Neural cell (in vitro differentiated cells): ENCODE results near the gene BRICD5.

Experiments used
- POLR2AphosphoS5 ChIP-seq: IDR thresholded peaks from 2 replicates; pipeline ENCODE4 v1.6.1; 2012
- TF ChIP-seq, protein P1 (sequence below): fragments of 450-650 bp; IDR thresholded peaks from 2 replicates; pipeline ENCODE4 v1.5.1; 2014; ENCODE audit warnings: antibody characterized with exemption, mild to moderate bottlenecking, moderate library complexity; ENCODE audit not compliant: poor library complexity, severe bottlenecking

GRCh38 chr16:2228161-2228824 is 17.6 kb upstream of the BRICD5 start:
- TF ChIP-seq, protein P1, sequence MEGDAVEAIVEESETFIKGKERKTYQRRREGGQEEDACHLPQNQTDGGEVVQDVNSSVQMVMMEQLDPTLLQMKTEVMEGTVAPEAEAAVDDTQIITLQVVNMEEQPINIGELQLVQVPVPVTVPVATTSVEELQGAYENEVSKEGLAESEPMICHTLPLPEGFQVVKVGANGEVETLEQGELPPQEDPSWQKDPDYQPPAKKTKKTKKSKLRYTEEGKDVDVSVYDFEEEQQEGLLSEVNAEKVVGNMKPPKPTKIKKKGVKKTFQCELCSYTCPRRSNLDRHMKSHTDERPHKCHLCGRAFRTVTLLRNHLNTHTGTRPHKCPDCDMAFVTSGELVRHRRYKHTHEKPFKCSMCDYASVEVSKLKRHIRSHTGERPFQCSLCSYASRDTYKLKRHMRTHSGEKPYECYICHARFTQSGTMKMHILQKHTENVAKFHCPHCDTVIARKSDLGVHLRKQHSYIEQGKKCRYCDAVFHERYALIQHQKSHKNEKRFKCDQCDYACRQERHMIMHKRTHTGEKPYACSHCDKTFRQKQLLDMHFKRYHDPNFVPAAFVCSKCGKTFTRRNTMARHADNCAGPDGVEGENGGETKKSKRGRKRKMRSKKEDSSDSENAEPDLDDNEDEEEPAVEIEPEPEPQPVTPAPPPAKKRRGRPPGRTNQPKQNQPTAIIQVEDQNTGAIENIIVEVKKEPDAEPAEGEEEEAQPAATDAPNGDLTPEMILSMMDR, result no peak
- TF ChIP-seq POLR2AphosphoS5, result no peak
